ENCODE measurements around the gene NCOA1. TPM values are rescaled to one million over a fixed set of nuclear protein-coding genes. Genes with fewer than 3 reads are reported as not detected.
"Not testable (repeated sequence)": the region's sequence is repeated elsewhere in the genome, so short reads cannot be mapped to it uniquely, and the experiment has no call there.

The NCOA1 gene
- polyA plus RNA-seq, 4 donors = 13.8 to 48.5 (median 20.4) TPM

- Histone ChIP-seq H3K36me3 (ENCODE audit: control insufficient read depth in 3 of 3, insufficient read depth in 2 of 3, low read depth in 1 of 3, low read length in 3 of 3) (peaks cover 0 to 19% (median 3%) of the 10 kb centered on the region in 3 donors), H3K9me3 (ENCODE audit: control insufficient read depth in 2 of 2, insufficient read depth in 1 of 2, low read depth in 1 of 2, low read length in 1 of 2) (peaks cover 0 to 15% of the 10 kb centered on the region in 2 donors), H3K27me3 (ENCODE audit: control insufficient read depth in 3 of 3, insufficient read depth in 3 of 3, low read length in 3 of 3) (no peaks in the 10 kb centered on the region), H3K4me3 (ENCODE audit: low read depth in 1 of 3, low read length in 3 of 3) (no peak overlapping the region), H3K27ac (ENCODE audit: low read depth in 1 of 3, low read length in 2 of 3) (no peak overlapping the region), H3K4me1 (ENCODE audit: control insufficient read depth in 3 of 3, insufficient read depth in 2 of 3, low read depth in 1 of 3, low read length in 2 of 3) (peaks cover 0 to 4% (median 0%) of the 10 kb centered on the region in 3 donors)
- FAIRE-seq (no peak), DNase-seq (no peak)
- 96 to 99% (median 97%) methylated on average over 7 of the region's 7 CpGs for WGBS, 3 donors
These were observed 75.6 kb downstream of the NCOA1 start for GRCh38 chr2:24566630-24567029.

GRCh38 chr2:24568551-24568950 is 77.5 kb downstream of the NCOA1 start:
- Histone ChIP-seq H3K36me3 (ENCODE audit: control insufficient read depth in 3 of 3, insufficient read depth in 2 of 3, low read depth in 1 of 3, low read length in 3 of 3) (peaks cover 0 to 17% (median 3%) of the 10 kb centered on the region in 3 donors), H3K4me3 (ENCODE audit: low read depth in 1 of 3, low read length in 3 of 3) (no peak overlapping the region), H3K9me3 (ENCODE audit: control insufficient read depth in 2 of 2, insufficient read depth in 1 of 2, low read depth in 1 of 2, low read length in 1 of 2) (peaks cover 0 to 15% of the 10 kb centered on the region in 2 donors), H3K27ac (ENCODE audit: low read depth in 1 of 3, low read length in 2 of 3) (no peak overlapping the region), H3K4me1 (ENCODE audit: control insufficient read depth in 3 of 3, insufficient read depth in 2 of 3, low read depth in 1 of 3, low read length in 2 of 3) (peaks cover 0 to 18% (median 0%) of the 10 kb centered on the region in 3 donors), H3K27me3 (ENCODE audit: control insufficient read depth in 3 of 3, insufficient read depth in 3 of 3, low read length in 3 of 3) (no peaks in the 10 kb centered on the region)
- FAIRE-seq (no peak), DNase-seq (no peak)

- not testable (repeated sequence) for H3K4me3 ChIP-seq (ENCODE audit: low read depth in 1 of 3, low read length in 3 of 3); H3K27me3 ChIP-seq (ENCODE audit: control insufficient read depth in 3 of 3, insufficient read depth in 3 of 3, low read length in 3 of 3); FAIRE-seq; DNase-seq; H3K27ac ChIP-seq (ENCODE audit: low read depth in 1 of 3, low read length in 2 of 3)
- 94 to 98% (median 95%) methylated on average over 10 of the region's 10 CpGs for WGBS, 3 donors
- Histone ChIP-seq H3K4me1 (ENCODE audit: control insufficient read depth in 3 of 3, insufficient read depth in 2 of 3, low read depth in 1 of 3, low read length in 2 of 3) (peaks cover 0 to 19% (median 0%) of the 10 kb centered on the region in 3 donors), H3K9me3 (ENCODE audit: control insufficient read depth in 2 of 2, insufficient read depth in 1 of 2, low read depth in 1 of 2, low read length in 1 of 2) (peaks cover 0 to 15% of the 10 kb centered on the region in 2 donors), H3K36me3 (ENCODE audit: control insufficient read depth in 3 of 3, insufficient read depth in 2 of 3, low read depth in 1 of 3, low read length in 3 of 3) (peaks cover 0 to 17% (median 3%) of the 10 kb centered on the region in 3 donors)
These were observed 78.5 kb downstream of the NCOA1 start for GRCh38 chr2:24569565-24569964.

GRCh38 chr2:24570225-24570624 is 79.2 kb downstream of the NCOA1 start:
- peaks cover 0 to 21% (median 0%) of the 10 kb centered on the region in 3 donors for H3K4me1 ChIP-seq (ENCODE audit: control insufficient read depth in 3 of 3, insufficient read depth in 2 of 3, low read depth in 1 of 3, low read length in 2 of 3)
- DNase-seq = no peak
- FAIRE-seq = no peak
- H3K27me3 ChIP-seq (ENCODE audit: control insufficient read depth in 3 of 3, insufficient read depth in 3 of 3, low read length in 3 of 3) = no peaks in the 10 kb centered on the region
- WGBS, 3 donors = 79 to 87% (median 84%) methylated on average over 1 of the region's 1 CpG
- H3K4me3 ChIP-seq (ENCODE audit: low read depth in 1 of 3, low read length in 3 of 3) = no peak overlapping the region
- peaks cover 0 to 15% of the 10 kb centered on the region in 2 donors for H3K9me3 ChIP-seq (ENCODE audit: control insufficient read depth in 2 of 2, insufficient read depth in 1 of 2, low read depth in 1 of 2, low read length in 1 of 2)
- peaks cover 0 to 17% (median 3%) of the 10 kb centered on the region in 3 donors for H3K36me3 ChIP-seq (ENCODE audit: control insufficient read depth in 3 of 3, insufficient read depth in 2 of 3, low read depth in 1 of 3, low read length in 3 of 3)
- H3K27ac ChIP-seq (ENCODE audit: low read depth in 1 of 3, low read length in 2 of 3) = no peak overlapping the region

GRCh38 chr2:24571828-24572442 is 80.9 kb downstream of the NCOA1 start:
- 16 to 55% (median 36%) methylated on average over 2 of the region's 2 CpGs for WGBS, 3 donors
- peak; percentile 44 for DNase-seq

GRCh38 chr2:24576146-24576545 is 85.1 kb downstream of the NCOA1 start:
- no peak for FAIRE-seq

More at GRCh38 chr2:24571828-24572442, 80.9 kb downstream of the NCOA1 start:
- Histone ChIP-seq H3K9me3 (ENCODE audit: control insufficient read depth in 2 of 2, insufficient read depth in 1 of 2, low read depth in 1 of 2, low read length in 1 of 2) (no peaks in the 10 kb centered on the region), H3K27me3 (ENCODE audit: control insufficient read depth in 3 of 3, insufficient read depth in 3 of 3, low read length in 3 of 3) (no peaks in the 10 kb centered on the region), H3K36me3 (ENCODE audit: control insufficient read depth in 3 of 3, insufficient read depth in 2 of 3, low read depth in 1 of 3, low read length in 3 of 3) (peaks cover 0 to under 1% (median 0%) of the 10 kb centered on the region in 3 donors), H3K27ac (ENCODE audit: low read depth in 1 of 3, low read length in 2 of 3) (peak overlapping the region in 1 of 3 donors; percentile 5), H3K4me1 (ENCODE audit: control insufficient read depth in 3 of 3, insufficient read depth in 2 of 3, low read depth in 1 of 3, low read length in 2 of 3) (peaks cover 3 to 25% (median 4%) of the 10 kb centered on the region in 3 donors), H3K4me3 (ENCODE audit: low read depth in 1 of 3, low read length in 3 of 3) (no peak overlapping the region)
- no peak for FAIRE-seq

GRCh38 chr2:24576617-24577016 is 85.6 kb downstream of the NCOA1 start:
- Histone ChIP-seq H3K27ac (ENCODE audit: low read depth in 1 of 3, low read length in 2 of 3) (no peak overlapping the region), H3K9me3 (ENCODE audit: control insufficient read depth in 2 of 2, insufficient read depth in 1 of 2, low read depth in 1 of 2, low read length in 1 of 2) (no peaks in the 10 kb centered on the region), H3K4me3 (ENCODE audit: low read depth in 1 of 3, low read length in 3 of 3) (no peak overlapping the region), H3K27me3 (ENCODE audit: control insufficient read depth in 3 of 3, insufficient read depth in 3 of 3, low read length in 3 of 3) (no peaks in the 10 kb centered on the region), H3K4me1 (ENCODE audit: control insufficient read depth in 3 of 3, insufficient read depth in 2 of 3, low read depth in 1 of 3, low read length in 2 of 3) (peaks cover 8 to 31% (median 12%) of the 10 kb centered on the region in 3 donors), H3K36me3 (ENCODE audit: control insufficient read depth in 3 of 3, insufficient read depth in 2 of 3, low read depth in 1 of 3, low read length in 3 of 3) (no peaks in the 10 kb centered on the region)
- 66 to 85% (median 74%) methylated on average over 1 of the region's 1 CpG for WGBS, 3 donors
- DNase-seq (no peak), FAIRE-seq (no peak)

More at GRCh38 chr2:24576146-24576545, 85.1 kb downstream of the NCOA1 start:
- no peak for DNase-seq
- Histone ChIP-seq H3K9me3 (ENCODE audit: control insufficient read depth in 2 of 2, insufficient read depth in 1 of 2, low read depth in 1 of 2, low read length in 1 of 2) (no peaks in the 10 kb centered on the region), H3K4me3 (ENCODE audit: low read depth in 1 of 3, low read length in 3 of 3) (no peak overlapping the region), H3K27ac (ENCODE audit: low read depth in 1 of 3, low read length in 2 of 3) (no peak overlapping the region), H3K36me3 (ENCODE audit: control insufficient read depth in 3 of 3, insufficient read depth in 2 of 3, low read depth in 1 of 3, low read length in 3 of 3) (no peaks in the 10 kb centered on the region), H3K27me3 (ENCODE audit: control insufficient read depth in 3 of 3, insufficient read depth in 3 of 3, low read length in 3 of 3) (no peaks in the 10 kb centered on the region), H3K4me1 (ENCODE audit: control insufficient read depth in 3 of 3, insufficient read depth in 2 of 3, low read depth in 1 of 3, low read length in 2 of 3) (peaks cover 8 to 36% (median 12%) of the 10 kb centered on the region in 3 donors)

GRCh38 chr2:24577481-24577880 is 86.4 kb downstream of the NCOA1 start:
- Histone ChIP-seq H3K4me1 (ENCODE audit: control insufficient read depth in 3 of 3, insufficient read depth in 2 of 3, low read depth in 1 of 3, low read length in 2 of 3) (peaks cover 8 to 23% (median 12%) of the 10 kb centered on the region in 3 donors), H3K4me3 (ENCODE audit: low read depth in 1 of 3, low read length in 3 of 3) (no peak overlapping the region), H3K27me3 (ENCODE audit: control insufficient read depth in 3 of 3, insufficient read depth in 3 of 3, low read length in 3 of 3) (no peaks in the 10 kb centered on the region), H3K9me3 (ENCODE audit: control insufficient read depth in 2 of 2, insufficient read depth in 1 of 2, low read depth in 1 of 2, low read length in 1 of 2) (no peaks in the 10 kb centered on the region), H3K36me3 (ENCODE audit: control insufficient read depth in 3 of 3, insufficient read depth in 2 of 3, low read depth in 1 of 3, low read length in 3 of 3) (no peaks in the 10 kb centered on the region), H3K27ac (ENCODE audit: low read depth in 1 of 3, low read length in 2 of 3) (peak overlapping the region in 1 of 3 donors; percentile 20)
- 7 to 25% (median 13%) methylated on average over 2 of the region's 2 CpGs for WGBS, 3 donors
- FAIRE-seq = no peak
- peak; percentile 12 to 55 for DNase-seq

Data from small intestine (tissue), 7 donors.